CD14-positive monocyte (primary cell): ENCODE results near the gene TMX1. TPM values are rescaled to one million over a fixed set of nuclear protein-coding genes. Genes with fewer than 3 reads are reported as not detected.

ENCODE experiments used
- DNase-seq, 3 donors: peaks; one replicate each; pipeline ENCODE4 v3.0.0-alpha.2; 2011 to 2022
- H2AFZ ChIP-seq: 2 replicates; pipeline ENCODE4 v1.6.0; 2012; ENCODE audit warnings: mild to moderate bottlenecking, low read depth, low read length, inconsistent platforms; ENCODE audit not compliant: insufficient read depth, poor library complexity, severe bottlenecking
- H3K27ac ChIP-seq, 2 donors: 1 replicate in 1 of 2; 2 replicates in 1 of 2; pipeline ENCODE4 v1.5.1; 2012 to 2013; ENCODE audit warnings: low read length in 2 of 2, control low read depth in 1 of 2, inconsistent platforms in 1 of 2, low read depth in 1 of 2, mild to moderate bottlenecking in 1 of 2
- H3K27me3 ChIP-seq, 2 donors: one replicate each; pipeline versions ENCODE4 v1.6.0 to v1.6.1; 2011 to 2013; ENCODE audit warnings: low read length in 2 of 2; ENCODE audit not compliant: control insufficient read depth in 2 of 2, insufficient read depth in 2 of 2
- H3K36me3 ChIP-seq, 2 donors: replicated peaks in 1 of 2; 1 replicate in 1 of 2; 2 replicates in 1 of 2; pipeline versions ENCODE4 v1.5.1 to v1.6.1; 2012 to 2013; ENCODE audit warnings: low read length in 2 of 2, control low read depth in 1 of 2, inconsistent platforms in 1 of 2, mild to moderate bottlenecking in 1 of 2; ENCODE audit not compliant: insufficient read depth in 2 of 2, control insufficient read depth in 1 of 2
- H3K4me1 ChIP-seq, 2 donors: 1 replicate in 1 of 2; 2 replicates in 1 of 2; pipeline versions ENCODE4 v1.5.1 to v1.6.1; 2012 to 2013; ENCODE audit warnings: low read length in 2 of 2, control low read depth in 1 of 2, inconsistent platforms in 1 of 2, mild to moderate bottlenecking in 1 of 2, moderate library complexity in 1 of 2; ENCODE audit not compliant: insufficient read depth in 2 of 2, control insufficient read depth in 1 of 2
- H3K4me2 ChIP-seq: replicated peaks from 2 replicates; pipeline ENCODE3; 2012; ENCODE audit warnings: low read length, moderate library complexity, mild to moderate bottlenecking; ENCODE audit not compliant: poor library complexity, severe bottlenecking; ENCODE audit errors: extremely low read depth
- H3K4me3 ChIP-seq, 3 experiments: fragments of 200-600 bp in 1 of 3; sonication (generic) in 1 of 3; replicated peaks in 1 of 3; 1 replicate in 2 of 3; 2 replicates in 1 of 3; pipeline ENCODE4 v1.5.1; 2011 to 2013; ENCODE audit warnings: low read length in 3 of 3, mild to moderate bottlenecking in 3 of 3, control low read depth in 2 of 3, low read depth in 2 of 3, inconsistent platforms in 1 of 3, moderate library complexity in 1 of 3
- H3K79me2 ChIP-seq: 2 replicates; pipeline ENCODE4 v1.6.0; 2012; ENCODE audit warnings: mild to moderate bottlenecking, control low read depth, inconsistent platforms, low read length, moderate library complexity; ENCODE audit not compliant: insufficient read depth
- H3K9ac ChIP-seq: 2 replicates; pipeline ENCODE4 v1.6.0; 2017; ENCODE audit warnings: low read length, mild to moderate bottlenecking; ENCODE audit not compliant: insufficient read depth, poor library complexity, severe bottlenecking
- H3K9me3 ChIP-seq, 2 donors: replicated peaks in 1 of 2; 1 replicate in 1 of 2; 2 replicates in 1 of 2; pipeline versions ENCODE4 v1.5.1 to v1.6.1; 2012 to 2013; ENCODE audit warnings: low read length in 2 of 2, control low read depth in 1 of 2; ENCODE audit not compliant: control insufficient read depth in 1 of 2, insufficient read depth in 1 of 2
- H4K20me1 ChIP-seq: 2 replicates; pipeline ENCODE4 v1.6.0; 2012; ENCODE audit warnings: mild to moderate bottlenecking, low read length, control low read depth, moderate library complexity; ENCODE audit not compliant: insufficient read depth
- H3K27ac Mint-ChIP-seq, 7 donors: one replicate each; pipeline ENCODE4 v1.8.0; 2020; ENCODE audit warnings: mild to moderate bottlenecking in 7 of 7, mixed read lengths in 7 of 7, moderate library complexity in 6 of 7, inconsistent platforms in 2 of 7
- H3K27me3 Mint-ChIP-seq, 3 donors: one replicate each; pipeline ENCODE4 v1.8.0; 2021 to 2022; ENCODE audit warnings: low read depth in 3 of 3, mild to moderate bottlenecking in 3 of 3, mixed read lengths in 3 of 3, moderate library complexity in 3 of 3, inconsistent platforms in 1 of 3
- H3K36me3 Mint-ChIP-seq, 2 donors: one replicate each; pipeline ENCODE4 v1.8.0; 2020; ENCODE audit warnings: mixed read lengths in 2 of 2, inconsistent platforms in 1 of 2, mild to moderate bottlenecking in 1 of 2
- H3K4me1 Mint-ChIP-seq: one replicate; pipeline ENCODE4 v1.8.0; 2020; ENCODE audit warnings: mild to moderate bottlenecking, mixed read lengths
- H3K4me3 Mint-ChIP-seq, 2 donors: one replicate each; pipeline ENCODE4 v1.8.0; 2020; ENCODE audit warnings: mild to moderate bottlenecking in 2 of 2, mixed read lengths in 2 of 2, moderate library complexity in 1 of 2
- H3K9me3 Mint-ChIP-seq, 7 donors: one replicate each; pipeline ENCODE4 v1.8.0; 2020 to 2022; ENCODE audit warnings: mixed read lengths in 7 of 7, mild to moderate bottlenecking in 6 of 7, moderate library complexity in 6 of 7, inconsistent platforms in 2 of 7
- CTCF ChIP-seq: fragments of 200-600 bp; IDR thresholded peaks from one replicate; pipeline ENCODE4 v1.8.0; 2022; ENCODE audit warnings: antibody characterized with exemption, mild to moderate bottlenecking
- WGBS: methylation state at CpG from one replicate; pipeline ENCODE4 v1.1.5; 2013; ENCODE audit warnings: missing lambda C conversion rate; ENCODE audit not compliant: insufficient coverage; 5-methylcytosine and 5-hydroxymethylcytosine counted together
- intact Hi-C, 2 donors: fragments of 100-400 bp; cut with micrococcal nuclease; formaldehyde crosslinking; loops; one replicate each; pipeline versions ENCODE4 v1.15.0 to v1.15.1; 2023
- polyA plus RNA-seq, 3 donors: library from polyadenylated mRNA; depleted of rRNA in 1 of 3; unstranded in 2 of 3; stranded (reverse) in 1 of 3; fragments of 300-500 nt in 2 of 3; fragments of >200 nt in 1 of 3; fragmentation: Illumina TruSeq in 2 of 3; gene quantifications; 1 replicate in 2 of 3; 2 replicates in 1 of 3; pipeline ENCODE4 v1.2.3, GENCODE V29; 2012 to 2021

Gene TMX1
- polyA plus RNA-seq, 3 donors: 9.7 to 76.8 (median 62.6) TPM

DNA sequence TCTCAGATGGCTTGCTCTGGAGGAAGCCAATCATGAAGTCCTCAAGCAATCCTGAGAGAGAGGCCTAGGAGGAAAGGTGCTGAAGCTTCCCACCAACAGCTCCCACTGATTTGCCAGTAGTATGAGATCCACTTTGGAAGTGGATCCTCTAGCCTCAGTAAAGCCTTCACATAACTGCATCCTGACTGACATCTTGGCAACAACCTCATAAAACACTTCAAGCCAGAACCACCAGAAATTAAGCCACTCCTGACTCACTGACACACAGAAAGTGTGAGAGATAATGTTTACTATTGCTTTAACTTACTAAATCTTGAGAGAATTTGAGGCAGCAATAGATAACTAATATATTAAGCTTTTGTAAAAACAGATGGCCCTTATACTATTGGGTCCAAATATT is 11.7 kb upstream of the TMX1 start:
- Mint-ChIP-seq H3K27ac (no peak overlapping the region), H3K36me3 (no peaks in the 10 kb centered on the region), H3K27me3 (peaks cover 0 to 1% (median 0%) of the 10 kb centered on the region in 3 donors), H3K4me1 (peaks cover 2% of the 10 kb centered on the region), H3K9me3 (peaks cover 0 to 3% (median 0%) of the 10 kb centered on the region in 7 donors), H3K4me3 (no peak overlapping the region)
- no peak overlapping the region for H3K4me3 ChIP-seq
- no peaks in the 10 kb centered on the region for H3K36me3 ChIP-seq
- H2AFZ ChIP-seq: no peak overlapping the region
- no peak overlapping the region for H3K9ac ChIP-seq
- no peak overlapping the region for H3K27ac ChIP-seq
- H3K27me3 ChIP-seq: no peaks in the 10 kb centered on the region
- H3K79me2 ChIP-seq: no peaks in the 10 kb centered on the region
- no peak overlapping the region for H3K4me2 ChIP-seq
- intact Hi-C loops: no loop called here
- no peaks in the 10 kb centered on the region for H3K9me3 ChIP-seq
- H3K4me1 ChIP-seq: no peaks in the 10 kb centered on the region
- no peaks in the 10 kb centered on the region for H4K20me1 ChIP-seq
- DNase-seq: no peak
- no peak for TF ChIP-seq CTCF

- H4K20me1 ChIP-seq: no peaks in the 10 kb centered on the region
- Mint-ChIP-seq H3K36me3 (no peaks in the 10 kb centered on the region), H3K9me3 (peaks cover 0 to 2% (median 0%) of the 10 kb centered on the region in 7 donors), H3K4me1 (no peaks in the 10 kb centered on the region), H3K27me3 (peaks cover 0 to 1% (median 0%) of the 10 kb centered on the region in 3 donors), H3K4me3 (no peak overlapping the region), H3K27ac (no peak overlapping the region)
- no peak overlapping the region for H3K4me2 ChIP-seq
- TF ChIP-seq CTCF: no peak
- no CpG with 5 or more reads among the region's 1 CpG for WGBS
- intact Hi-C loops: no loop called here
- H3K79me2 ChIP-seq: no peaks in the 10 kb centered on the region
- no peak overlapping the region for H3K9ac ChIP-seq
- no peak overlapping the region for H2AFZ ChIP-seq
- no peak overlapping the region for H3K4me3 ChIP-seq
- H3K4me1 ChIP-seq: no peaks in the 10 kb centered on the region
- no peak overlapping the region for H3K27ac ChIP-seq
- DNase-seq: no peak
- H3K27me3 ChIP-seq: no peaks in the 10 kb centered on the region
- H3K36me3 ChIP-seq: no peaks in the 10 kb centered on the region
- H3K9me3 ChIP-seq: no peaks in the 10 kb centered on the region
Measured at GRCh38 chr14:51228890-51229289, 11.2 kb upstream of the TMX1 start.
